HG03520 (cell line): ENCODE measurements around the gene GPR162.
A peak's percentile ranks its signal among the peaks of the same experiment; 100 is the strongest.
"Not testable (repeated sequence)": the region's sequence is repeated elsewhere in the genome, so short reads cannot be mapped to it uniquely, and the experiment has no call there.

Experiments
- ATAC-seq: cut with Tn5 transposase; IDR thresholded peaks from one replicate; pipeline ENCODE4 v1.9.1; 2021; ENCODE audit warnings: mild to moderate bottlenecking, moderate library complexity; ENCODE audit not compliant: unreplicated experiment

Gene GPR162

GRCh38 chr12:6872073-6873048 lies 50.7 kb downstream of the GPR162 start:
- ATAC-seq: no peak

- peak; percentile 75 for ATAC-seq
Observed at GRCh38 chr12:6873094-6874014, 51.7 kb downstream of the GPR162 start, which contains the start of gene SPSB2. Gene SPSB2 (minus strand): TSS chr12:6873303. CDS start chr12:6872901, 402 bp downstream.

- ATAC-seq: not testable (repeated sequence)
Observed at GRCh38 chr12:6874015-6874368, 52.4 kb downstream of the GPR162 start.
